Peyer's patch (tissue), 4 donors: ENCODE measurements around the gene NDUFB7. TPM values are rescaled to one million over a fixed set of nuclear protein-coding genes. Genes with fewer than 3 reads are reported as not detected.
"Not testable (repeated sequence)": the region's sequence is repeated elsewhere in the genome, so short reads cannot be mapped to it uniquely, and the experiment has no call there.

Experiments
- DNase-seq, 3 donors: peaks; one replicate each; pipeline ENCODE4 v3.0.0-alpha.2; 2017 to 2019
- H3K27ac ChIP-seq, 4 donors: fragments of 200-600 bp; sonication (generic); one replicate each; pipeline ENCODE4 v1.5.1; 2016 to 2019
- H3K27me3 ChIP-seq, 2 donors: fragments of 200-600 bp; sonication (generic); one replicate each; pipeline ENCODE4 v1.5.1; 2019
- H3K36me3 ChIP-seq, 3 donors: fragments of 200-600 bp; sonication (generic); one replicate each; pipeline ENCODE4 v1.5.1; 2016 to 2019
- H3K4me1 ChIP-seq, 4 donors: fragments of 200-600 bp; sonication (generic); one replicate each; pipeline ENCODE4 v1.5.1; 2016 to 2019
- H3K4me3 ChIP-seq, 4 donors: fragments of 200-600 bp; sonication (generic); 1 replicate in 3 of 4; 2 replicates in 1 of 4; pipeline ENCODE4 v1.5.1; 2016 to 2019; ENCODE audit warnings: mild to moderate bottlenecking in 1 of 4
- H3K9me3 ChIP-seq, 4 donors: fragments of 200-600 bp; sonication (generic); one replicate each; pipeline ENCODE4 v1.5.1; 2016 to 2019; ENCODE audit warnings: mild to moderate bottlenecking in 1 of 4
- POLR2A ChIP-seq, 2 donors: fragments of 450-650 bp; IDR thresholded peaks; one replicate each; pipeline ENCODE4 v1.5.1; 2017; ENCODE audit warnings: antibody characterized with exemption in 2 of 2, mild to moderate bottlenecking in 2 of 2, moderate library complexity in 2 of 2
- total RNA-seq, 4 donors: library from RNA; depleted of rRNA; stranded (reverse); fragments of >200 nt; gene quantifications; one replicate each; pipeline ENCODE4 v1.1.0, GENCODE V29; 2016
- TF ChIP-seq, protein P1 (sequence below), 6 experiments: fragments of 450-650 bp in 4 of 6; fragments of 200-600 bp in 2 of 6; sonication (generic) in 1 of 6; IDR thresholded peaks; one replicate each; pipeline ENCODE4 v1.5.1; 2017 to 2019; ENCODE audit warnings: antibody characterized with exemption in 6 of 6, mild to moderate bottlenecking in 3 of 6, moderate library complexity in 1 of 6

NDUFB7 gene
- total RNA-seq, 4 donors from 2014 or later, result 275 to 432 (median 358) TPM

DNA sequence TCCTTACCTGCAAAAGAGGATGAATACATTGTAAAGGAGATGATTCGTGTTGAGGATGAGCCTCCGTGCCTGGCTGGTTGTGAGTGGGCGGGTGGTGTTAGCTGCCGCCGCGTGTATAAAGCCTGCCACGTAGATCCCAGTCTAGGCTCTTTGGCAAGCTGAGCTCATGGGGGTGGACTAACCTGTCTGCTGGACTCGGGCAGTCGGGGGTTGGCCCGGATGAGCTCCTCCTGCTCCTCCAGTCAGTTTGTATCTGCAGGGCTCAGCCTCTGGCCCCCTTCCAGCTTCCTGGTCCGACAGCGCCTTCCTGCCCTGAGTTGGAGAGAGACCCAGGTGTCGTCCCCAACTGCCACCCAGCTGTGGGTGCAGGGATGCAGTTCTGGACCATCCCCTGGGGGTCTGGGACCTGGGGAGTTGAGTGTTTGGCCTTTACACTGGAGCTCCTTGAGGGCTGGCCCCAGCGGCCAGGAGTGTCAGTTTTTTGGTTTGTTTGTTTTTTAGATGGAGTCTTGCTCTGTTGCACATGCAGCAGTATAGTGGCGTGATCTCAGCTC is 21.6 kb downstream of the NDUFB7 start:
- TF ChIP-seq, protein P1, sequence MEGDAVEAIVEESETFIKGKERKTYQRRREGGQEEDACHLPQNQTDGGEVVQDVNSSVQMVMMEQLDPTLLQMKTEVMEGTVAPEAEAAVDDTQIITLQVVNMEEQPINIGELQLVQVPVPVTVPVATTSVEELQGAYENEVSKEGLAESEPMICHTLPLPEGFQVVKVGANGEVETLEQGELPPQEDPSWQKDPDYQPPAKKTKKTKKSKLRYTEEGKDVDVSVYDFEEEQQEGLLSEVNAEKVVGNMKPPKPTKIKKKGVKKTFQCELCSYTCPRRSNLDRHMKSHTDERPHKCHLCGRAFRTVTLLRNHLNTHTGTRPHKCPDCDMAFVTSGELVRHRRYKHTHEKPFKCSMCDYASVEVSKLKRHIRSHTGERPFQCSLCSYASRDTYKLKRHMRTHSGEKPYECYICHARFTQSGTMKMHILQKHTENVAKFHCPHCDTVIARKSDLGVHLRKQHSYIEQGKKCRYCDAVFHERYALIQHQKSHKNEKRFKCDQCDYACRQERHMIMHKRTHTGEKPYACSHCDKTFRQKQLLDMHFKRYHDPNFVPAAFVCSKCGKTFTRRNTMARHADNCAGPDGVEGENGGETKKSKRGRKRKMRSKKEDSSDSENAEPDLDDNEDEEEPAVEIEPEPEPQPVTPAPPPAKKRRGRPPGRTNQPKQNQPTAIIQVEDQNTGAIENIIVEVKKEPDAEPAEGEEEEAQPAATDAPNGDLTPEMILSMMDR (IDR thresholded peaks at IDR 0.05), result no peak
- TF ChIP-seq POLR2A (IDR thresholded peaks at IDR 0.05), result no peak
- Histone ChIP-seq H3K27me3 (no peaks in the 10 kb centered on the region), H3K4me3 (no peak overlapping the region), H3K4me1 (peaks cover 0 to 38% (median 8%) of the 10 kb centered on the region in 4 donors), H3K9me3 (no peaks in the 10 kb centered on the region), H3K27ac (peak overlapping the region in 3 of 4 donors; percentile 30 to 70 (median 34)), H3K36me3 (peaks cover 0 to 9% (median 0%) of the 10 kb centered on the region in 3 donors)
- peak in 2 of 3 donors; percentile 77 to 80 for DNase-seq

DNA sequence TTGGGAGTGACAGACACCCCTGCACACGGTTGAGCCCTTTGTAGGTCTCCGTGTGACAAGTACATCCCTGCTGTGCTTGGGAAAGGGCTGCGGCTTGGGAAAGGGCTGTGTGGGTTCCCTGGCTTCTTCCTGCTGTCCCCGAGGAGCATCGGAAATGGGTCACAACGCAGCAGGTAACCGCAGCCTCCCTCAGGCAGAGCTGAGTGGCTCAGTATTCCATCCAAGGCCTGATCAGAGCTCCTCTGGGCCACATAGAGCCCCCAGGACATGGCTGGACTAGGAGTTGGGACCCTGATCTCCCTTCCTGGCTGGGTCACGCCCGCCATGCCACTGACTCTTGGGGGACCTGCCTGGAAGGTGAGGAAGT is 26.2 kb downstream of the NDUFB7 start:
- H3K4me1 ChIP-seq, result peaks cover 0 to 20% (median 0%) of the 10 kb centered on the region in 4 donors
- no peak overlapping the region for H3K4me3 ChIP-seq
- DNase-seq, result no peak
- no peak for TF ChIP-seq POLR2A (IDR thresholded peaks at IDR 0.05)
- TF ChIP-seq, protein P1 (IDR thresholded peaks at IDR 0.05), result no peak
- H3K27me3 ChIP-seq, result no peaks in the 10 kb centered on the region
- peaks cover 0 to 9% (median 0%) of the 10 kb centered on the region in 3 donors for H3K36me3 ChIP-seq
- no peaks in the 10 kb centered on the region for H3K9me3 ChIP-seq
- peak overlapping the region in 1 of 4 donors; percentile 6 for H3K27ac ChIP-seq

DNA sequence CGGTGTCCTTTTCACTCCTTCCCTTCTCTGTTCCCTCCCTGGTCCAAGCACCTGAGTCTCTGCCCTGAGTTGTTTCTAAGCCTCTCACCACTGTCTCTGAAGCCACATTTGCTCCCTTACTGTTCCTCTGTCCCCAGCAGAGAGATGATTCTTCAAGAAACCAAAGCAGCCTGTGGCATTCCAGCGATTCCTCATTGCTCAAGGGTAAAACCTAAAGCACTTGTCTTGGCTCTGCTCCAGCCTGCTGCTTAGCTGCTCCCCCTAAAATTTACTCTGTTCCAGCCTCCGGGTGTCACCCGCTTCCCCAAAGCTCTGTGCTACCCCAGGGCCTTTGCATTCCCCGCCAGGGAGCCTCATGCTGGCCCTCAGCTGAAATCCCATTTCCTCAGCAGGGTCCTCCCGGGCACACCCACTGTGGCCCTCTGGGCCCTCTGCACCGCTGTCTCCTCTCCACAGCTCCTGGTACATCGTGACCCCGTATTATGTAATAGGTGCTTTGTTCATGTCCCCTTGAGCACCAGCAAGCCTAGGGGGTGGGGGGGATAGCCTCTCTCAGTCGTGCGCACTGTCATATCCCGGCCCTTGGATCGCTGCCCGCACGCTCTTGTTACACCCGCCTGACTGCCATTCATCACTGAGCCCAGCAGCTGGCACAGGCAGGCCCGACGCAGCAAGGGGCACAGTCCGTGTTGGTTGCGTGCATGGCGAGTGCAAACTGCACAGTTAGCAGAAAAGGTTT is 26.7 kb downstream of the NDUFB7 start:
- peak in 2 of 3 donors; percentile 73 to 74 for DNase-seq
- TF ChIP-seq, protein P1 (IDR thresholded peaks at IDR 0.05), result no peak
- no peak for TF ChIP-seq POLR2A (IDR thresholded peaks at IDR 0.05)
- peaks cover 0 to 16% (median 0%) of the 10 kb centered on the region in 4 donors for H3K4me1 ChIP-seq
- no peak overlapping the region for H3K4me3 ChIP-seq
- no peaks in the 10 kb centered on the region for H3K27me3 ChIP-seq
- H3K36me3 ChIP-seq, result peaks cover 0 to 9% (median 0%) of the 10 kb centered on the region in 3 donors
- H3K27ac ChIP-seq, result peak overlapping the region in 1 of 4 donors; percentile 6
- H3K9me3 ChIP-seq, result no peaks in the 10 kb centered on the region

DNA sequence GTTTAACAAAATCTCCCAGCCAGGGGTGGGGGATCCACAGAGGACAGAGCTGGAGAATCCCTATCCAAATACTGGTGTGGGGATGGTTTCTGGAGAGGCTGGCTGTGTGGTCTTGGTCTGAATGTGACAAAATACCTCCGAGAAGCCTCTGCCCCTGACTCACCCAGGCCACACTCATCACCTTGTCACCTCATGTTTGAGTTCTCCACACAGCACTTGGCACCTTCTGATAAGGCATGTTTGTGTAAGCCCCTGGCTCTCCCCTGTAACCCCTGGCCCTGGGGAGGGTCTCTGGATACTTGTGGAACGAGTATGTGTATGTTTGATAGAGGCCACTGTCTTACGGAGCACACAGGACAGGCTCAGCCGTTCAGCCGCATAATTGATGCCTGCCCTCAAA is 27.8 kb downstream of the NDUFB7 start:
- Histone ChIP-seq H3K27me3 (no peaks in the 10 kb centered on the region), H3K4me1 (peaks cover 0 to 9% (median 0%) of the 10 kb centered on the region in 4 donors), H3K27ac (no peak overlapping the region), H3K4me3 (no peak overlapping the region), H3K9me3 (no peaks in the 10 kb centered on the region), H3K36me3 (peaks cover 0 to 8% (median 0%) of the 10 kb centered on the region in 3 donors)
- DNase-seq, result no peak
- TF ChIP-seq POLR2A (IDR thresholded peaks at IDR 0.05), result no peak
- TF ChIP-seq, protein P1 (IDR thresholded peaks at IDR 0.05), result no peak

DNA sequence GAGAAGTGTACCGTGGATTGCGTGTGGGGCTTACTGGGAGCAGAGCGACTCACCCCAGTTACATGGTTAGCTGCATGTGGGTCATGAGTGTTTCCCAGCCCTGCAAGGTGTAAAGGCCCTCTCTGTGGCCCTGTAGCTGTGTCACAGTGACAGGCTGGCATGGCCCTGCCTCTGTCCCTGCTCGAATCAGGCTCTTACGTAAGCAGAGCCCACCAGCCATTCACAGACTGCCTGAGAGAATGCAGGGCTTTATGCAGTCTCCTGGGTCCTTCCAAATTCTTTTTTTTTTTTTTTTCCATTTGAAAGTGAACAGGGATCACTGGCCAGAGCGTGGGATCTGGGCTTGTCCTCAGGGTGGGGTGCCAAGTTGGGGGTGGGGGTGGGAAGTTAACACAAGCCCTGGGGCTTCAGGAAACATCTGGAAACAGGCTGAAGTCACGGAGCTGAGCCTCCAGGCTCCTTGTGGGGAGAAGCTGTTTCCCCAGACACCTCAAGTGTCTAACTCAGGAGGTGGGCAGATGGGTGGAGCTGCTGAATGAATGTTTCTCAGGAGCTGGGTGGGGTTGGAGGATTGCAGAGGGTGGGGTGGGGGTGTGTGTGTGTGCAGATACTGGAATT is 29.0 kb downstream of the NDUFB7 start:
- Histone ChIP-seq H3K36me3 (no peaks in the 10 kb centered on the region), H3K27me3 (no peaks in the 10 kb centered on the region), H3K9me3 (no peaks in the 10 kb centered on the region), H3K4me3 (no peak overlapping the region), H3K4me1 (peaks cover 0 to 9% (median 0%) of the 10 kb centered on the region in 4 donors), H3K27ac (no peak overlapping the region)
- DNase-seq, result no peak
- no peak for TF ChIP-seq POLR2A (IDR thresholded peaks at IDR 0.05)
- TF ChIP-seq, protein P1 (IDR thresholded peaks at IDR 0.05), result no peak

DNA sequence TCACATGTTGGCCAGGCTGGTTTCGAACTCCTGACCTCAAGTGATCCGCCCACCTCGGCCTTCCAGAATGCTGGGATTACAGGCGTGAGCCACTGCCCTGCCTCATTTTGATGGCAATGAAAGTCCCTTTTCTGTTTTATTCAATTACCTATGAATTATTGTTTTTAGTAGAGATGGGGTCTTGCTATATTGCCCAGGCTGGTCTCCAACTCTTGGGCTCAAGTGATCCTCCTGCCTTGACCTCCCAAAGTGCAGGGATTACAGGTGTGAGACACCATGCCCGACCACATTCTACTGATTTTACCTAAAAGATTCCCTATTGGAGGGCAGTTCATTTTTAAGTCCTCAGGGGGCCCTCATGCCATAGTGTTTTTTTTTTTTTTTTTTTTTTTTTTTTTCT is 29.9 kb downstream of the NDUFB7 start:
- H3K4me3 ChIP-seq, H3K36me3 ChIP-seq, H3K4me1 ChIP-seq, H3K27me3 ChIP-seq, H3K9me3 ChIP-seq, H3K27ac ChIP-seq, DNase-seq: not testable (repeated sequence)
